HG03575 (cell line): ENCODE results near the gene DIPK1A.

Experiments
- ATAC-seq: cut with Tn5 transposase; IDR thresholded peaks from one replicate; pipeline ENCODE4 v1.9.1; 2021; ENCODE audit not compliant: unreplicated experiment, insufficient number of reproducible peaks, low FRiP score; ENCODE audit errors: extremely low read depth

Gene DIPK1A

GRCh38 chr1:92929461-92929860 lies 31.8 kb downstream of the DIPK1A start:
- no peak for ATAC-seq

GRCh38 chr1:92927870-92928269 lies 33.4 kb downstream of the DIPK1A start:
- ATAC-seq, result no peak

- no peak for ATAC-seq
Measured at GRCh38 chr1:92926873-92927272, 34.4 kb downstream of the DIPK1A start.

GRCh38 chr1:92924501-92924900 lies 36.8 kb downstream of the DIPK1A start:
- ATAC-seq, result no peak

GRCh38 chr1:92923664-92924063 lies 37.6 kb downstream of the DIPK1A start:
- no peak for ATAC-seq

- ATAC-seq, result no peak
Measured at GRCh38 chr1:92922356-92923035, 38.8 kb downstream of the DIPK1A start.

- ATAC-seq, result no peak
Measured at GRCh38 chr1:92921031-92922023, 39.9 kb downstream of the DIPK1A start.

- ATAC-seq, result no peak
Measured at GRCh38 chr1:92916899-92917298, 44.4 kb downstream of the DIPK1A start.

GRCh38 chr1:92915547-92915946 lies 45.7 kb downstream of the DIPK1A start:
- ATAC-seq, result no peak

- no peak for ATAC-seq
Measured at GRCh38 chr1:92913093-92913819, 48.0 kb downstream of the DIPK1A start.

GRCh38 chr1:92910081-92910480 lies 51.2 kb downstream of the DIPK1A start:
- ATAC-seq, result no peak

- ATAC-seq, result no peak
Measured at GRCh38 chr1:92909321-92909720, 51.9 kb downstream of the DIPK1A start.

- ATAC-seq, result no peak
Measured at GRCh38 chr1:92907949-92908684, 53.1 kb downstream of the DIPK1A start.

- no peak for ATAC-seq
Measured at GRCh38 chr1:92903765-92904164, 57.5 kb downstream of the DIPK1A start.

- ATAC-seq, result no peak
Measured at GRCh38 chr1:92902406-92902744, 58.9 kb downstream of the DIPK1A start.

GRCh38 chr1:92901699-92902405 lies 59.4 kb downstream of the DIPK1A start:
- no peak for ATAC-seq

GRCh38 chr1:92901126-92901525 lies 60.1 kb downstream of the DIPK1A start:
- ATAC-seq, result no peak

GRCh38 chr1:92900539-92900938 lies 60.7 kb downstream of the DIPK1A start:
- ATAC-seq, result no peak
